GM12874 (cell line): ENCODE results near the gene PLA2G2D.
A peak's percentile ranks its signal among the peaks of the same experiment; 100 is the strongest.

Experiments
- TF ChIP-seq, protein P1 (sequence below): IDR thresholded peaks from 2 replicates; pipeline ENCODE4 v1.5.1; 2011; ENCODE audit warnings: low read depth, mild to moderate bottlenecking, control low read depth, low read length, moderate library complexity; ENCODE audit not compliant: insufficient read depth

The PLA2G2D gene

GRCh38 chr1:20090119-20090518 lies 29.2 kb downstream of the PLA2G2D start:
- TF ChIP-seq, protein P1, sequence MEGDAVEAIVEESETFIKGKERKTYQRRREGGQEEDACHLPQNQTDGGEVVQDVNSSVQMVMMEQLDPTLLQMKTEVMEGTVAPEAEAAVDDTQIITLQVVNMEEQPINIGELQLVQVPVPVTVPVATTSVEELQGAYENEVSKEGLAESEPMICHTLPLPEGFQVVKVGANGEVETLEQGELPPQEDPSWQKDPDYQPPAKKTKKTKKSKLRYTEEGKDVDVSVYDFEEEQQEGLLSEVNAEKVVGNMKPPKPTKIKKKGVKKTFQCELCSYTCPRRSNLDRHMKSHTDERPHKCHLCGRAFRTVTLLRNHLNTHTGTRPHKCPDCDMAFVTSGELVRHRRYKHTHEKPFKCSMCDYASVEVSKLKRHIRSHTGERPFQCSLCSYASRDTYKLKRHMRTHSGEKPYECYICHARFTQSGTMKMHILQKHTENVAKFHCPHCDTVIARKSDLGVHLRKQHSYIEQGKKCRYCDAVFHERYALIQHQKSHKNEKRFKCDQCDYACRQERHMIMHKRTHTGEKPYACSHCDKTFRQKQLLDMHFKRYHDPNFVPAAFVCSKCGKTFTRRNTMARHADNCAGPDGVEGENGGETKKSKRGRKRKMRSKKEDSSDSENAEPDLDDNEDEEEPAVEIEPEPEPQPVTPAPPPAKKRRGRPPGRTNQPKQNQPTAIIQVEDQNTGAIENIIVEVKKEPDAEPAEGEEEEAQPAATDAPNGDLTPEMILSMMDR, result no peak

DNA sequence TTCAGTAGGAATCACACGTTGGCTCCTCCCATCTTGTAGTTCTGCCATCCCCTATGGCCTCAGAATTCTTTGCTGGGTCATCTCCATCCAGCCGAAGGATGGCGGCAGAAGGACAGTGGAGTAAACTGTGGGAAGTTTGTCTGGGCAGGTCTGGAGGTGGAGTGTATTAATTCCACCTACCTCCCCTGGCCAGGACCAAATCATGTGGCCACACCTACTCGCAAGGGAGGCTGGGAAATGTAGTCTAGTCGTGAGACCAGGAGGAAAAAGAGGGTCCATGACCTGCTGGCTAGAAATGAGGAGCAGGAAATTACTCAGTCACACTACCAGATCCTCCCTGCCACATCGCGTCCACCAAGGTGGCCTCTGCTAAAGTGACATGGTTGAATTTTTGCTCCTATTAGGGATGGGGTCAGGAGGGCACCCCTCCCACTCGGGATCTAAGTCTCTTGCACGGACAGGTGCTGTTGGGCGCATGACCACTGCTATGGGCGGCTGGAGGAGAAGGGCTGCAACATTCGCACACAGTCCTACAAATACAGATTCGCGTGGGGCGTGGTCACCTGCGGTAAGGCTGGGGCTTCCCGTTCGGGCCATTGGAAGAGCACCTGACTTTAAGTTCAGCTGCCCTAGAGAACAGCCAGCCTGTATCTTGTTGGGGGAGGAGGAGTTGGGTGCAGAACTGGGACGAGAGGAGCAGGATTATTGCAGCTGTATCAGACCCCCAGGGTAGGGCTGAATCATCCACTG lies 29.8 kb downstream of the PLA2G2D start:
- TF ChIP-seq, protein P1, result no peak

DNA sequence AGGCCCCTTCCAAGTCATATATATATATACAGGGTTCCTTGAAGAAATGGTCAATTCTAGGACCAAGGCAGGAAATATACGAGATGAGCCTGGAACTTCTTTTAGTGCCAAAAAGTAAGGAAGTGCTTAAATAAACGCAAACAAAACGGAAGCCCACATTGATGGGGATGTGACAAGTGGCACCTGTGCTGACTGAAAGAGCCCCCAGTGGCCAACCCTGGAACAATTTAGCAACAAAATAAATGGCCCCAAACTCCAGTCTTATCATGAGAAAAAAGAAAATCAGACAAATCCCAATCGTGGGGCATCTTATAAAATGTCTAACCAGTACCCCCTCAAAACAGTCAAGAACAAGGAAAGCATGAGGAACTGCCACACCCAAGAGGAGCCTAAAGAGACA lies 31.7 kb downstream of the PLA2G2D start:
- TF ChIP-seq, protein P1, result peak; percentile 59

- TF ChIP-seq, protein P1, result no peak
Measured at GRCh38 chr1:20086800-20087199, 32.5 kb downstream of the PLA2G2D start.

DNA sequence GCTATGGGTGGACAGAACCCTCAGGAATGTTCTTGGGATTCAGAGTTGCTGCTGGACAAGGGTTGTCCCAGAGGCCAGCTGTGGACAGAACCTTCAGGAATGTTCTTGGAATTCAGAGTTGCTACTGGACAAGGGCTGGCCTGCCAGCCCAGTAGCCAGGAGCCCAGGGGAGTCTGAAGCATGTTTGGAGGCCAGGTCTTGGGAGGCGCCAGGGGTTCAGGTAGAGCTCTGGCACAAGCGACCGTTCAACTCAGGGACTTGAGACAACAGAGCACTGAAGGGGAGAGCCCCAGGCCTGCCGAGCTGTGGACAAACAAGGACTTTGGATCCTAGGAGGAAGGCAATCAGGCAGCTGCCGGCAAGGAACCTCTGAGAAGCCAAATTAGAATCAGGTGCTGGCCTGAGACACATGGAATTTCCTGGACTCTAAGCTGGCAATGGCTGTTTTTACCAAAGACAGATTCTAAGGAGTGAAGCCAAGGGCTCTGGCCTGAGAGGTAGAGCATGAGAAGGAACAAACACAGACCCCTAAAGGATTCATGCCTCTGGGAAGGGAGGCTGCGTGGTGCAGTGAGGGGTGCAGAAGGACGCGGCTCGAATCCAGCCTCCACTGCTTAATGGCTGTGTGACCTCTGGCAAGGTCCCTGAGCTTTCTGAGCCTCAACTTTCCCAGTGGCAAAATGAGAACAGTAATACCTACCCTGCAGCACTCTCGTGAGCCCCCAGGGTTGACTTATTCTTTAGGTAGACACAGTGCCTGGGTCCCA lies 36.0 kb downstream of the PLA2G2D start:
- TF ChIP-seq, protein P1, result no peak

DNA sequence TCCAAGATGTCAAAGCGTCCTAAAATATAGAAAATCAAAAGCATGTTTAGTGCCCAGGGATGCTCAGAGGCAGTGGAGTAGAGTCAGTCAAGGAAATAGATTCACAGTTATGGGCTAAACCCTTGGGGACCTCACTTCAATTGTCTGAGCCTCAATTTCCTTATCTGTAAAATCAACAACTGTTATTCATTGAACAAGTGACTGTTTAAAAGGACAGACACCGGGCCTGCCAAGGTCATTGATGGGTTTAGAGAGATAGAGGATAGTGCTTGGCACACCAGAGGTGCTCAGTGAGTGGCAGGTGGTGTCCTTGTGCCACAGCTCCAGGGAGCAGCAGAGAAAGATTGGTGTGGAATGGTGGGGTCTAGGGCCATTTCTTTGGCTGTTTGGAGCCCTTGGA lies 36.6 kb downstream of the PLA2G2D start:
- TF ChIP-seq, protein P1, result no peak

GRCh38 chr1:20081353-20081810 lies 38.0 kb downstream of the PLA2G2D start:
- TF ChIP-seq, protein P1, result no peak
